HG03378 (cell line): ENCODE results near the gene AFAP1L1.
"Not testable (repeated sequence)": the region's sequence is repeated elsewhere in the genome, so short reads cannot be mapped to it uniquely, and the experiment has no call there.

Experiments used
- ATAC-seq: cut with Tn5 transposase; IDR thresholded peaks from one replicate; pipeline ENCODE4 v1.9.1; 2021; ENCODE audit warnings: mild to moderate bottlenecking, moderate library complexity; ENCODE audit not compliant: unreplicated experiment

AFAP1L1 gene

DNA sequence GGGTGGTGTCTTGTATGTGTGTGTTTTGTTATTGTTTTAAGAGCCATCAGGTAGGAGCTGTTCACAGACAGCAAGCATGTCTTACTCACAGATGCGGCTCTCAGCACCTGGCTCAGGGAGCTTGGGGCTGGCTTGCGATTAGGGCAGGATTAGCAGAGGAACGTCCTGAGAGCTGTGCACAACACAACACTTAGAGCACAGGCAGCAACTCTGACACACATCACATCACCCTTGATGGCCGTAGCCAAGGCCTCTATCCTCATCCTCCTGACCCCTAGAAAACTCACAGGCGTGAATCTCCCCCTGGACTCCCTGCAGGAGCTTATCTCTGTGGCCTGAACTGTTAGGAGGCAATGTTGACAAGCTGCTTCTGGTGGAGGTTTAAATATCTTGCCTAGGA, 114.5 kb downstream of the AFAP1L1 start:
- ATAC-seq = no peak

DNA sequence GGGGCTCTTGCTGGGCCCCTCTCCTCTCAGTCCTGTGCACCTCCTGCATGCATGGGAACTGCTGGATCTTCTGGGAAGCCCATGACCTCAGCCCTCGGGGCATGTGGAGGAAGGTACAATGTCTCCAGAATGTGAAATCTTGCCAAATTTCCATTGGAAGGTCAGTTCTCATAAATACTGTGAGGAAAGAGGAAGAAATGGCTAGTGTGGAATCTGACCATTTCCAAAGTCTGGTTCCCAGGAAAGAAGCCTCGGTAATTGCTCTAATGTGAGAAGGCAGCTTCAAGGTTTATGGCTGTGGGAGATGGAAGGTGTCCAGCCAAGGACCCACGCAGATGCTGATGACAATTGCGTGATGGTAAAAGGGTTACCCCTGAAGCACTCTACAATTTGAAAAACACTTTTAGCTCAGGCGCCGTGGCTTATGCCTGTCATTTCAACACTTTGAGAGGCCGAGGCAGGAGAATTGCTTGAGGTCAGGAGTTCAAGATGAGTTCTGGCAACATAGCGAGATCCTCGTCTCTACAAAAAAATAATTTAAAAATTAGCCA, 115.5 kb downstream of the AFAP1L1 start:
- ATAC-seq = no peak

DNA sequence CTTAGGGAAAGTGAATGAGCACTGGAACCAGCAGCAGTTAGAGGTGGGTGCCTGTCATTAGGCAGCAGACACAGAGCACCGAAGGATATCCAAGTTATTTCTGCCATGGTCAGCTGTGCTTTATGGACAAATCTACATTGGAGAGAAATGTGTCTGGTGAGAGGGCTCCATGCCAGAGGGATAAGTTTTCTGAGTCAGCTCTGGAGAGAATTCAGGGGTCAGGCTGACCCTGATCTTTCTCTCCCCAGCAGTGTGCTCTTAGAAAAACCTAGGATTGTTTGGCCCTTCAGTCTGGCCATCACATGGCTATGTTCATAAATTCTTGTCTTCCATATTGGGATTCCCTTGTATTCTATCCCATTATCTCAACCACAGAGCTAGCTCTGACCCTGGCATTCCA, 116.3 kb downstream of the AFAP1L1 start:
- ATAC-seq = no peak

DNA sequence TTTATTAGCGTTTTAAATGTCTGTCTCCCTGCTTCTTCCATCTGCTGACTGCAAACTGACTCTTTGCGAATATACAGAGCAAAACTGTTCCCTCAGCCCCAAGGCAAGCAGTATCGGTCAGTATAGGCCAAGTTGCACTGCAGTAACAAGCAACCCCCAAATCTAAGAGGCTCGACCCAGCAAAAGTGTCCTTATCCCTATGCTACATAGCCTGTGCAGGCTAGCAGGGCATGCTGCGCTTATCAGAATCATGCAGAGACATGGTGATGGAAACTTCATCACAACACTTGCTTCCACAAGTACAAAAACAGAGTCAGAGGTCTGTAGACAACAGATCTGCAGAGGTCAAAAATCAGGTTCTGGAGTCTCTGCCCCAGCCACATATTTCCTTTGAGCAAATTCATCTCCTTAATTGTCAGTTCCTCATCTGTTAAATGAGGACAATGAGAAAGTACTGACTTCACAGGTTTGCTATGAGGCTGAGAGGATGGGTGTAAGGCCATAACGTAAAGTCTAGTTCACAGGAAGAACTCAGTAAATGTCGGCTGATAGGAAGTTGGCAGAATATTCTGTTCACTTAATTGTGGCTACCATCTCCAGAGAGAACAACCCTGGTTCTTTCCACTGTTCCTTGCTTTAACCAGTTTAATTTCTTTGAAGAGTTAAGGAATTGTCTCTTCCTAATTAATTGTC, 117.0 kb downstream of the AFAP1L1 start:
- ATAC-seq = no peak

DNA sequence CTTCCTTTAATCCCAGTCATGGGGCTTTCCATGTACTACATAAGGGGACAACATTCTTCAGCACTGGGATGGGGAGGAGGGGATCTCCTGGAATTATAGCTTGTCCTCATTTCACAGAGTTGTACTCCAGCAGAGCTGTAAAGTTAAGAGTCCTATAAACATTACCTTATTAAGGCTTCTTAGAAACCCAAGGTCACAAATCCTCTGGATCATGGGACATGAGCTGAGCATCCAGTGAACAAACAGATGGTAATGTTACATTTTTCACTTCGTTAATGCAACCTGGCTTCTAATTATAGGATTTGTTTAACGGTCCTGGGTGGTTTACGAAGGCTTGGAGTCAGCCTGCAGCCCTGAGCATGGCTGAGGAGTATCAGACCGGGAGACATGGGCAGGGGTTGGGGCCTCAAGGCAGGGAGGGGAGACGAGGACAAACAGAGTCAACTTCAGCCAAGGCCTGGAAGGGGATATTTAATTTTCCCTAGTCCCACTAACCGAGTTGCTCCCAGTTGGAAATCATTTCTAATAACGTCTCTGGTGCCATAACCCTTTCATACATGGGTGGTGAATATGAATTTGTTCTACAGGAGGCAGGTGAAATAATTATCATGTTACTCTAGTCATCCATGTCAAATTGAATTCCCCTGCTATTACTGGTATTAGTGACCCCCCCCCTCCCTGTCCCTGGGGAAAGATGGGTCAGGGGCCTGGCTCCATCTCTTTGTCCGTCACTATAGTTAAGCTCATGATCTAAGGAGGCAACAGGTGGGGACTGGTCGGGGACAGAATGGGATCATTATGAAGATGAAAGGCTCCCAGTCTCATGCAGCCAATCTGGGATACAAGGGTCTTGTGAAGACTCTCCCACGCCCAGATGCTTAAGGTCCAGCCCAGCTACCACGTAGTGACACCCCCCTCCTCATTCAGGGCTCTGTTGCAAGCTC, 118.2 kb downstream of the AFAP1L1 start:
- no peak for ATAC-seq

DNA sequence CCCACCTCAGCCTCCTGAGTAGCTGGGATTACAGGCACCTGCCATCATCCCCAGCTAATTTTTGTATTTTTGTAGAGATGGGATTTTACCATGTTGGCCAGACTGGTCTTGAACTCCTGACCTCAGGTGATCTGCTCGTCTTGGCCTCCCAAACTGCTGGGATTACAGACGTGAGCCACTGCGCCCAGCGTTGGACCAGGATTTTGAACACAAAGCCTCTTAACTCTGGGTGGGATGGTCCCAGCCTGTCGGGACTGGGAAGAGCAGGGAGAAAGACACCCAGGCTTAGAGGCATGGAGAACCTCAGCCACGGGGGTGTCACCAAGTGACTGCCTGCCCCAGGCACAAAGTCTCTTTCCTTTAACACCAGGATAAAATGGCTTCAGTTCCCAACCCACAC, 119.4 kb downstream of the AFAP1L1 start:
- ATAC-seq = not testable (repeated sequence)
